GM19397 (cell line): ENCODE data around the gene RPL41.
"Not testable (repeated sequence)": the region's sequence is repeated elsewhere in the genome, so short reads cannot be mapped to it uniquely, and the experiment has no call there.

Experiments used
- ATAC-seq: cut with Tn5 transposase; IDR thresholded peaks from one replicate; pipeline ENCODE4 v1.9.1; 2021; ENCODE audit warnings: mild to moderate bottlenecking, moderate library complexity; ENCODE audit not compliant: unreplicated experiment

Gene RPL41

GRCh38 chr12:56102683-56103065, 13.8 kb upstream of the RPL41 start:
- ATAC-seq: no peak

- ATAC-seq: no peak
Measured at GRCh38 chr12:56103066-56103711, 13.2 kb upstream of the RPL41 start.

GRCh38 chr12:56103823-56104108, 12.7 kb upstream of the RPL41 start:
- no peak for ATAC-seq

- peak; percentile 89 for ATAC-seq
Measured at GRCh38 chr12:56104109-56104814, 12.2 kb upstream of the RPL41 start, which contains the start of gene PA2G4. PA2G4 (plus strand) TSS chr12:56104559; CDS start chr12:56104738, 179 bp downstream.

- ATAC-seq: peak; percentile 19
Measured at GRCh38 chr12:56104815-56105608, 11.4 kb upstream of the RPL41 start.

GRCh38 chr12:56105609-56105902, 10.9 kb upstream of the RPL41 start:
- no peak for ATAC-seq

GRCh38 chr12:56107242-56107641, 9.2 kb upstream of the RPL41 start:
- no peak for ATAC-seq

- ATAC-seq: no peak
Measured at GRCh38 chr12:56110571-56110970, 5.9 kb upstream of the RPL41 start.

GRCh38 chr12:56114084-56114483, 2.3 kb upstream of the RPL41 start:
- ATAC-seq: no peak

- ATAC-seq: no peak
Measured at GRCh38 chr12:56115329-56115728, 1.1 kb upstream of the RPL41 start.

GRCh38 chr12:56117082-56117706, 761 bp downstream of the RPL41 start:
- not testable (repeated sequence) for ATAC-seq

GRCh38 chr12:56117778-56118687, 1.6 kb downstream of the RPL41 start, which contains the start of gene ZC3H10:
ZC3H10 (plus strand) TSS chr12:56118266; CDS start chr12:56120563, 2,297 bp downstream.
- ATAC-seq: peak; percentile 81

GRCh38 chr12:56118688-56119357, 2.4 kb downstream of the RPL41 start:
- ATAC-seq: no peak

GRCh38 chr12:56119361-56119796, 2.9 kb downstream of the RPL41 start:
- no peak for ATAC-seq

GRCh38 chr12:56120158-56120846, 3.9 kb downstream of the RPL41 start:
- ATAC-seq: no peak

- ATAC-seq: no peak
Measured at GRCh38 chr12:56121204-56121870, 4.9 kb downstream of the RPL41 start.

GRCh38 chr12:56122637-56123036, 6.2 kb downstream of the RPL41 start:
- no peak for ATAC-seq

- no peak for ATAC-seq
Measured at GRCh38 chr12:56124133-56124532, 7.7 kb downstream of the RPL41 start.

- no peak for ATAC-seq
Measured at GRCh38 chr12:56126732-56127239, 10.4 kb downstream of the RPL41 start.
